Prostate gland (tissue), 2 donors: Measurements from ENCODE around the gene CCDC97.

Experiments
- POLR2AphosphoS5 ChIP-seq: sonication (generic); formaldehyde crosslinking; IDR thresholded peaks from one replicate; pipeline ENCODE4 v1.6.1; 2017; ENCODE audit warnings: antibody characterized with exemption
- TF ChIP-seq, protein P1 (sequence below), 4 experiments: fragments of 200-600 bp in 2 of 4; fragments of 450-650 bp in 2 of 4; sonication (generic) in 2 of 4; IDR thresholded peaks; 1 replicate in 3 of 4; 2 replicates in 1 of 4; pipeline ENCODE4 v1.5.1; 2016 to 2019; ENCODE audit warnings: antibody characterized with exemption in 4 of 4, mild to moderate bottlenecking in 2 of 4, moderate library complexity in 2 of 4

DNA sequence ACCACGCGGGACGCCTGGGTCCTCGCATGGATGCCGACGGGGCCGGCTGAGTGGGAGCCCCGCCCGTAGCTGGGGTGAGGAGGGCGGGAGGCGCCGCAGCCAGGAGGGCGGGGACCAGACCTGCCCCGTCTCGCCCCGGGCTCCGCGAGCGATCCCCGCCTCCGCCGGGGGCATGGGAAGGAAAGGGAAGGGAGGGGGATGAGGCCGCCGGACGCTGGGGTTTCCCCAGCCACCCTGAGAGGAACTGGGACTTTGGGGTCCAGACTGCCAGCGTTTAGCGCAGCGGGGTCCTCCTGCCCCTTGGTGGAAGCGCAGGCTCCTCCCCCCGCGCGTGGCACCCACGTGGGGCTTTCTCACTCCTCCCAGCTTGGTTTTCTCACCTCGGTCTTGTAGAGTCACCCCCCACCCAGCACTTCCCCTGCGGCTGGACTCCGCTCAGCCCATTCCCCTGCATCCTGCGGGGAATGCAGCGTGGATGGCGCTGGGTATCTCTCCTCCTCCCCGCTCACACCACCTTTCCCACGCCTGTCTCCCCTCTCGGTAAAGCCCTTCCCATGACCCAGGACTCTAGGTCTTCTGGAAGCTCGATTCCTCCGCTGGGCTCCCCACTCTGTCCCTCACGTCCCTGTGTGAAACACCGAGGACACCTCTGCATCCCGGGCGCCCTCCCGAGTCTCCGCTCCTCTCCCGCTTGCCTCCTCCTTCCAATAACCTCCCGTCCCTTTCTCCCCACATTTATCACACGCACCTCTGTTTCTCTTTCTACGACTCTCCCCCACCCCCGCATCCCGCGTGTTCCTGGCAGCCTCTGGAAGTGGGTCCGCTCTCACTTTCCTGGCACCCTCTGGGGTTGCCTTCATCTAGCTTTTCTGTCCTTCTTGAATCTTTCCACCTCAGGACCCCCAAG, 41.6 kb downstream of the CCDC97 start:
- TF ChIP-seq, protein P1, sequence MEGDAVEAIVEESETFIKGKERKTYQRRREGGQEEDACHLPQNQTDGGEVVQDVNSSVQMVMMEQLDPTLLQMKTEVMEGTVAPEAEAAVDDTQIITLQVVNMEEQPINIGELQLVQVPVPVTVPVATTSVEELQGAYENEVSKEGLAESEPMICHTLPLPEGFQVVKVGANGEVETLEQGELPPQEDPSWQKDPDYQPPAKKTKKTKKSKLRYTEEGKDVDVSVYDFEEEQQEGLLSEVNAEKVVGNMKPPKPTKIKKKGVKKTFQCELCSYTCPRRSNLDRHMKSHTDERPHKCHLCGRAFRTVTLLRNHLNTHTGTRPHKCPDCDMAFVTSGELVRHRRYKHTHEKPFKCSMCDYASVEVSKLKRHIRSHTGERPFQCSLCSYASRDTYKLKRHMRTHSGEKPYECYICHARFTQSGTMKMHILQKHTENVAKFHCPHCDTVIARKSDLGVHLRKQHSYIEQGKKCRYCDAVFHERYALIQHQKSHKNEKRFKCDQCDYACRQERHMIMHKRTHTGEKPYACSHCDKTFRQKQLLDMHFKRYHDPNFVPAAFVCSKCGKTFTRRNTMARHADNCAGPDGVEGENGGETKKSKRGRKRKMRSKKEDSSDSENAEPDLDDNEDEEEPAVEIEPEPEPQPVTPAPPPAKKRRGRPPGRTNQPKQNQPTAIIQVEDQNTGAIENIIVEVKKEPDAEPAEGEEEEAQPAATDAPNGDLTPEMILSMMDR (IDR thresholded peaks at IDR 0.05): peak in 1 of 4 experiments; percentile 13
- peak; percentile 14 for TF ChIP-seq POLR2AphosphoS5
